ENCODE data around the gene TNIK. TPM values are rescaled to one million over a fixed set of nuclear protein-coding genes. Genes with fewer than 3 reads are reported as not detected.

The TNIK gene
- total RNA-seq, 1 donor, result 24.2 TPM

- no peak overlapping the region for H3K4me3 ChIP-seq (ENCODE audit: low read depth, low read length)
- no peak for TF ChIP-seq CTCF (IDR thresholded peaks at IDR 0.05; ENCODE audit: insufficient read depth, low read length)
- peak; percentile 99 for DNase-seq (ENCODE audit: low read depth)
Measured at GRCh38 chr3:171088964-171089754, 371.0 kb downstream of the TNIK start.

DNA sequence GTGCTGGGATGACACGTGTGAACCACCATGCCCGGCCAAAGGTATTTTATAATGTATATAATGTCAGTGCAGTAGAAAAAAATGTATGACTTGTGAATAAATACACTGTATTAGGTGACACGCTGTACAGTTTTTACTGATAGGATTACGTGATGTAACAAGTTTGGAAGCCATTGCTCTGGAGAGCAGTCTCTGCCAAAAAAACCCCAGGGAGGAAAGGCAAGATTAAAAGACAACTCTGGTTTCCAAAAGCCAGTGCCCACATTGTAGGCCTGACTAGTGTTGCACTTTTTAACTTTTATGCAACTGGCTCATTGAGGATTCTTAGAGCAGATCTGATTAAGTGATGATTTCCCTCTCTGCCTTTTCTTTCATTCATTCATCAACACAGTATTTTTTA, 371.7 kb downstream of the TNIK start:
- H3K4me3 ChIP-seq (ENCODE audit: low read depth, low read length), result no peak overlapping the region
- no peak for TF ChIP-seq CTCF (IDR thresholded peaks at IDR 0.05; ENCODE audit: insufficient read depth, low read length)
- DNase-seq (ENCODE audit: low read depth), result peak; percentile 65

- H3K4me3 ChIP-seq (ENCODE audit: low read depth, low read length), result no peak overlapping the region
Measured at GRCh38 chr3:171086914-171087313, 373.3 kb downstream of the TNIK start.

GRCh38 chr3:171077261-171077660, 382.9 kb downstream of the TNIK start:
- no peak for TF ChIP-seq CTCF (IDR thresholded peaks at IDR 0.05; ENCODE audit: insufficient read depth, low read length)
- DNase-seq (ENCODE audit: low read depth), result no peak
- no peak overlapping the region for H3K4me3 ChIP-seq (ENCODE audit: low read depth, low read length)

More at GRCh38 chr3:171086914-171087313, 373.3 kb downstream of the TNIK start:
- no peak for DNase-seq (ENCODE audit: low read depth)
- TF ChIP-seq CTCF (IDR thresholded peaks at IDR 0.05; ENCODE audit: insufficient read depth, low read length), result no peak

GRCh38 chr3:171072432-171072831, 387.8 kb downstream of the TNIK start:
- no peak for DNase-seq (ENCODE audit: low read depth)
- no peak overlapping the region for H3K4me3 ChIP-seq (ENCODE audit: low read depth, low read length)
- no peak for TF ChIP-seq CTCF (IDR thresholded peaks at IDR 0.05; ENCODE audit: insufficient read depth, low read length)

- no peak overlapping the region for H3K4me3 ChIP-seq (ENCODE audit: low read depth, low read length)
- TF ChIP-seq CTCF (IDR thresholded peaks at IDR 0.05; ENCODE audit: insufficient read depth, low read length), result no peak
- DNase-seq (ENCODE audit: low read depth), result no peak
Measured at GRCh38 chr3:171068658-171069057, 391.5 kb downstream of the TNIK start.

DNA sequence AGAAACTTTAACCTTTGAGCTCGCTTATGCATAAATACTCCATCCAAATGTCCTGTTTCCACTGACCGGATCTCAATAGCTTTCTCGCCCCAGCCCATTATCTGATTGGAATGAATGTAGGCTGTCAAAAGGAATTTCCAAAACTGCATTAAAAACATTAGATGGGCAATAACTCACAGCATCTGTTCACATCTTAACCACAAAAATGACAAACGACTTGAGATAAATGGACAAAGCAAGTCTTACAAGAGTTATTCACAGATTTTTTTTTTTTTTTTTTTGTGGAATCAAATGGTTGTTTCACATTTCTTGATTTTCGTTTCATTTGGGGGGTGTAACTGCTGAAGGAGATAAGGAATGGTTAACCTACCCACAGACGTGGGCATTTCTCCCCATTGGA, 394.0 kb downstream of the TNIK start:
- no peak for DNase-seq (ENCODE audit: low read depth)
- no peak overlapping the region for H3K4me3 ChIP-seq (ENCODE audit: low read depth, low read length)
- TF ChIP-seq CTCF (IDR thresholded peaks at IDR 0.05; ENCODE audit: insufficient read depth, low read length), result no peak

All from fibroblast of the aortic adventitia (primary cell).